KMS-11 (cell line): ENCODE measurements around the gene VAPB.

Source experiments
- H2AFZ ChIP-seq: fragments of 200-600 bp; sonication (generic); 2 replicates; pipeline ENCODE4 v1.6.1; 2016; ENCODE audit warnings: antibody characterized with exemption, mixed run types, low read depth
- H3K27ac ChIP-seq: fragments of 200-600 bp; sonication (generic); 2 replicates; pipeline ENCODE4 v1.6.1; 2016; ENCODE audit warnings: mild to moderate bottlenecking, mixed run types
- H3K27me3 ChIP-seq: fragments of 200-600 bp; sonication (generic); 2 replicates; pipeline ENCODE4 v1.6.1; 2017; ENCODE audit warnings: mild to moderate bottlenecking, low read depth, mixed run types, moderate library complexity; ENCODE audit not compliant: insufficient read depth
- H3K36me3 ChIP-seq: fragments of 200-600 bp; sonication (generic); 2 replicates; pipeline ENCODE4 v1.6.1; 2017; ENCODE audit warnings: mild to moderate bottlenecking, mixed run types; ENCODE audit not compliant: insufficient read depth
- H3K4me1 ChIP-seq: fragments of 200-600 bp; sonication (generic); 2 replicates; pipeline ENCODE4 v1.6.1; 2016; ENCODE audit warnings: mild to moderate bottlenecking, low read depth, mixed run types; ENCODE audit not compliant: poor library complexity, severe bottlenecking
- H3K4me2 ChIP-seq: fragments of 200-600 bp; sonication (generic); 2 replicates; pipeline ENCODE4 v1.7.0; 2016; ENCODE audit warnings: mild to moderate bottlenecking, mixed run types
- H3K4me3 ChIP-seq: fragments of 200-600 bp; sonication (generic); IDR thresholded peaks from 2 replicates; pipeline ENCODE4 v1.6.1; 2017; ENCODE audit warnings: low read depth, low read length, mixed read lengths; ENCODE audit not compliant: insufficient read depth
- H3K79me2 ChIP-seq: fragments of 200-600 bp; sonication (generic); 2 replicates; pipeline ENCODE4 v1.6.1; 2016; ENCODE audit warnings: low read depth, mixed run types; ENCODE audit not compliant: insufficient read depth
- H3K9ac ChIP-seq: fragments of 200-600 bp; sonication (generic); 2 replicates; pipeline ENCODE4 v1.6.1; 2016; ENCODE audit warnings: mild to moderate bottlenecking, mixed run types
- H4K20me1 ChIP-seq: fragments of 200-600 bp; sonication (generic); 2 replicates; pipeline ENCODE4 v1.6.1; 2016; ENCODE audit warnings: mild to moderate bottlenecking, mixed run types; ENCODE audit not compliant: insufficient read depth
- TF ChIP-seq, protein P1 (sequence below): fragments of 200-600 bp; sonication (generic); conservative IDR thresholded peaks from 2 replicates; pipeline ENCODE4 v1.6.1; 2017; ENCODE audit warnings: low read depth, mild to moderate bottlenecking, antibody characterized with exemption, low read length, moderate library complexity, mixed read lengths

Gene VAPB

DNA sequence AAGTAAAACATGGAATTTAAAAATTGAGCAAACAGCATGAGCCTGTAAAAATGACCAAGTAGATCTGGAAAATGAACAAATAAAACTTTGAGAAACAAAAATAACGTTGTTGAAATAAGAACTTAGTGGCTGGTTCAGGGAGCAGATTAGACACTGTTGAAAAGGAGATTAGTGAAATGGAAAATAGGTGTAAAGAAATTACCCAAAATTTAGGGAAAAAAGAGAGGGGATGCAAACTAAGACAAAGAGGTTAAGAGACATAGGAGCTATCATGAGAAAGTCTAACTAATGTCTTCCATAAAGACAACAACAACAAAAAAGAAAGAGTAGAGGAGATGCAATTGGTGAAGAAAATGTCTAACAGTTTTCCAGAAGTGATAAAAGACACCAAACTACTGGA lies 97.2 kb downstream of the VAPB start:
- H3K36me3 ChIP-seq: no peaks in the 10 kb centered on the region
- no peak overlapping the region for H3K4me3 ChIP-seq
- H3K27ac ChIP-seq: no peak overlapping the region
- H4K20me1 ChIP-seq: no peaks in the 10 kb centered on the region
- no peak overlapping the region for H2AFZ ChIP-seq
- H3K4me2 ChIP-seq: no peak overlapping the region
- no peaks in the 10 kb centered on the region for H3K4me1 ChIP-seq
- no peaks in the 10 kb centered on the region for H3K27me3 ChIP-seq
- H3K9ac ChIP-seq: no peak overlapping the region
- H3K79me2 ChIP-seq: no peaks in the 10 kb centered on the region
- TF ChIP-seq, protein P1, sequence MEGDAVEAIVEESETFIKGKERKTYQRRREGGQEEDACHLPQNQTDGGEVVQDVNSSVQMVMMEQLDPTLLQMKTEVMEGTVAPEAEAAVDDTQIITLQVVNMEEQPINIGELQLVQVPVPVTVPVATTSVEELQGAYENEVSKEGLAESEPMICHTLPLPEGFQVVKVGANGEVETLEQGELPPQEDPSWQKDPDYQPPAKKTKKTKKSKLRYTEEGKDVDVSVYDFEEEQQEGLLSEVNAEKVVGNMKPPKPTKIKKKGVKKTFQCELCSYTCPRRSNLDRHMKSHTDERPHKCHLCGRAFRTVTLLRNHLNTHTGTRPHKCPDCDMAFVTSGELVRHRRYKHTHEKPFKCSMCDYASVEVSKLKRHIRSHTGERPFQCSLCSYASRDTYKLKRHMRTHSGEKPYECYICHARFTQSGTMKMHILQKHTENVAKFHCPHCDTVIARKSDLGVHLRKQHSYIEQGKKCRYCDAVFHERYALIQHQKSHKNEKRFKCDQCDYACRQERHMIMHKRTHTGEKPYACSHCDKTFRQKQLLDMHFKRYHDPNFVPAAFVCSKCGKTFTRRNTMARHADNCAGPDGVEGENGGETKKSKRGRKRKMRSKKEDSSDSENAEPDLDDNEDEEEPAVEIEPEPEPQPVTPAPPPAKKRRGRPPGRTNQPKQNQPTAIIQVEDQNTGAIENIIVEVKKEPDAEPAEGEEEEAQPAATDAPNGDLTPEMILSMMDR: no peak

DNA sequence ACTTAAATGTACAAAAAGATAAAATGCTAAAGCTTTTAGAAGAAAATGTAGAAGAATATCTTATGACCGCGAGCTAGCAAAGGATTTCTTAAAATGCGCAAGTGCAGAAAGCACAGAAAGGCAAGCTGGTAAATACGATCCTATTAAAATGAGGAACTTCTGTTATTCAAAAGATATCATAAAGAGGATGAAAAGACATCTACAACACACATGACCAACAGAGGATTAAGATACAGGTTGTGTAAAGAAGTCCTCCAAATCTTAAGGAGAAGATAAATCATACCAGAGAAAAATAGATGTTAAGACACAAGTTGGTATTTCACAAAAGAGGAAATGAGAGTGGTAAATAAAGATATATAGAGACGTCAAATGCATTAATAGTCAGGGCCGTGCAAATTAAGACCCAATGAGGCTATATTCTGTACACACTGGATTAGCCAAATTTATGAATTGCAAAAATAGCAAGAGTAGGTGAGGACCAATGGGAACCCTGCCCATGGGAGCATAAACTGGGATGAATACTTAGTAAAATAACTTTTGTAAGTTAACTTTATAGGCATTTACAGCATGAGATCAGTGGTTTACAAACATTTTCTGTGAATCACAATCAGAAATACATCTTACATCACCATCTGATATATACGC lies 103.2 kb downstream of the VAPB start:
- Histone ChIP-seq H3K27ac (no peak overlapping the region), H4K20me1 (no peaks in the 10 kb centered on the region), H2AFZ (no peak overlapping the region), H3K4me2 (no peak overlapping the region), H3K4me1 (no peaks in the 10 kb centered on the region), H3K27me3 (no peaks in the 10 kb centered on the region), H3K79me2 (no peaks in the 10 kb centered on the region), H3K36me3 (no peaks in the 10 kb centered on the region), H3K9ac (no peak overlapping the region), H3K4me3 (no peak overlapping the region)
- TF ChIP-seq, protein P1: no peak

DNA sequence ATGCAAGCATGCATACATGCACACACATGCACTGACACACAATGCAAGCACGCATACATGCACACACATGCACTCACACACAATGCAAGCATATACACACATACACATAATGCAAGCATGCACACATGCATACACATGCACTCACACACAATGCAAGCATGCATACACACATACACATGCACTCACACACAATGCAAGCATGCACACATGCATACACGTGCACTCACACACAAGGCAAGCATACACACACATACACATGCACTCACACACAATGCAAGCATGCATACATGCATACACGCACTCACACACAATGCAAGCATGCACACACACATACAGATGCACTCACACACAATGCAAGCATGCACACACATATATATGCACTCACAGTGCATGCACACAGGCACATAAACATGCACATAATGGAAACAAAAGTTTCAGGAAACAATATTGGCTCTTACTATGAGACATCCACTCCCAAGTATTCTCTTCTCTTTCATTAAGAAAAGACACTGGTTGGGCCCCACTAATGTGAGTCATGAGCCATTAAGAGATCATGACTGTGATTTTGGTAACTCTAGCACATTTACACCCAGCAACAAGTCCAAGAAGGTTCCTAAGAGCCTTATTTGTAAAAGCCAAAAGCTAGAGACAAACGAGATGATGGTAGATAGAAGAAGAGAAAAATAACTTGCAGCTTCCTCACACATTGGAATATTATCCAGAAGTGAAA lies 103.9 kb downstream of the VAPB start:
- H3K4me1 ChIP-seq: no peaks in the 10 kb centered on the region
- H3K36me3 ChIP-seq: no peaks in the 10 kb centered on the region
- no peaks in the 10 kb centered on the region for H3K79me2 ChIP-seq
- no peaks in the 10 kb centered on the region for H4K20me1 ChIP-seq
- H2AFZ ChIP-seq: no peak overlapping the region
- no peak overlapping the region for H3K4me2 ChIP-seq
- TF ChIP-seq, protein P1: no peak
- H3K4me3 ChIP-seq: no peak overlapping the region
- H3K27me3 ChIP-seq: no peaks in the 10 kb centered on the region
- H3K9ac ChIP-seq: no peak overlapping the region
- H3K27ac ChIP-seq: no peak overlapping the region

DNA sequence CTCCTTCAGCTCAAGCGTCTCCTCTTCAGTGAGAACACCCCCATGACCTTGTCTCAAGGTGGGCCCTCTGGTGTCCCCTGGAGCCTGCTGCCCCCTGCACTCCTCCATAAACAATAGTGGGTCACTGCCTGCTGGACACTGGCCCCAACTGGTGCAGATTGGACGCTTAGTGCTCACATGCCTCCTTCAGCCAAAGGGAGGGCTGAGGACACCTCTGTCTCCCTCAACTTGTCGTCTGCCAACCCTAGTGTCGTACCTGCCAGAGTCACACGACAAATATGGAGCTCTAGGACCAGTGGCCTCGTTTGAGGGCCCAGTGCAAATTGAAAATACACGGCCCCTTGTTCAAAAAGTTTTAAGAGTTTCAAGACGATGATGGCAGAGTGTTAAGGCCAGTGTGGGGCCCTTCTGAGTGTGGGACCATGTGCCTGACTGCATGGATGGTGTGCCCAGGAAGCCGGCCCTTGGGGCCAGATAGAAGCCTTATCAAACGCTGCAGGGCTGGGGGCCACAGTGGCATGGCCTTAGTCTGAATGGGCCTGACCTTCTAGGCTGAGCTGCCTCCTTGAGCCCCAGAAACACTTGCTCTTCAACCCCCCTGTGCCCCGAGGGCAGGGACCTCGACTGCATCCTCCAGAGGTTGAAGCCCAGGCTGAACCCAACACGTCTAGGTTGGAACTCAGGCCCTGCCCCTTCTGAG lies 106.0 kb downstream of the VAPB start:
- no peak overlapping the region for H3K4me3 ChIP-seq
- H3K4me2 ChIP-seq: no peak overlapping the region
- TF ChIP-seq, protein P1: no peak
- no peaks in the 10 kb centered on the region for H3K79me2 ChIP-seq
- H3K4me1 ChIP-seq: no peaks in the 10 kb centered on the region
- H3K27me3 ChIP-seq: no peaks in the 10 kb centered on the region; the same call in 1 of the 2 replicates
- no peak overlapping the region for H3K27ac ChIP-seq
- no peak overlapping the region for H2AFZ ChIP-seq
- no peak overlapping the region for H3K9ac ChIP-seq
- no peaks in the 10 kb centered on the region for H4K20me1 ChIP-seq
- H3K36me3 ChIP-seq: no peaks in the 10 kb centered on the region
